Right atrium auricular region (tissue), 2 donors: Measurements from ENCODE around the gene TEKT1. TPM values are rescaled to one million over a fixed set of nuclear protein-coding genes. Genes with fewer than 3 reads are reported as not detected.
A peak's percentile ranks its signal among the peaks of the same experiment; 100 is the strongest.

Source experiments
- DNase-seq: peaks from one replicate; pipeline ENCODE4 v3.0.0-alpha.2; 2019; ENCODE audit warnings: low spot score
- H3K27ac ChIP-seq, 2 donors: fragments of 200-600 bp; sonication (generic); 1 replicate in 1 of 2; 2 replicates in 1 of 2; pipeline ENCODE4 v1.5.1; 2016 to 2019
- H3K27me3 ChIP-seq, 2 donors: fragments of 200-600 bp; sonication (generic); one replicate each; pipeline versions ENCODE4 v1.5.1 to v1.6.0; 2017 to 2019
- H3K36me3 ChIP-seq: fragments of 200-600 bp; sonication (generic); one replicate; pipeline ENCODE4 v1.5.1; 2016
- H3K4me1 ChIP-seq, 2 donors: fragments of 200-600 bp; sonication (generic); one replicate each; pipeline versions ENCODE4 v1.5.1 to v1.6.0; 2017 to 2019
- H3K4me3 ChIP-seq, 2 donors: fragments of 200-600 bp; sonication (generic); 1 replicate in 1 of 2; 2 replicates in 1 of 2; pipeline ENCODE4 v1.5.1; 2017 to 2019; ENCODE audit warnings: mild to moderate bottlenecking in 1 of 2, moderate library complexity in 1 of 2
- H3K9me3 ChIP-seq, 2 donors: fragments of 200-600 bp; sonication (generic); one replicate each; pipeline ENCODE4 v1.5.1; 2019
- total RNA-seq, 2 donors: library from RNA; depleted of rRNA; stranded (reverse); fragments of >200 nt; gene quantifications; one replicate each; pipeline ENCODE4 v1.1.0, GENCODE V29; 2016
- TF ChIP-seq, protein P1 (sequence below), 2 donors: fragments of 200-600 bp; sonication (generic); IDR thresholded peaks; one replicate each; pipeline ENCODE4 v1.5.1; 2019; ENCODE audit warnings: antibody characterized with exemption in 2 of 2

Gene TEKT1
- total RNA-seq, 2 donors from 2014 or later = not detected

DNA sequence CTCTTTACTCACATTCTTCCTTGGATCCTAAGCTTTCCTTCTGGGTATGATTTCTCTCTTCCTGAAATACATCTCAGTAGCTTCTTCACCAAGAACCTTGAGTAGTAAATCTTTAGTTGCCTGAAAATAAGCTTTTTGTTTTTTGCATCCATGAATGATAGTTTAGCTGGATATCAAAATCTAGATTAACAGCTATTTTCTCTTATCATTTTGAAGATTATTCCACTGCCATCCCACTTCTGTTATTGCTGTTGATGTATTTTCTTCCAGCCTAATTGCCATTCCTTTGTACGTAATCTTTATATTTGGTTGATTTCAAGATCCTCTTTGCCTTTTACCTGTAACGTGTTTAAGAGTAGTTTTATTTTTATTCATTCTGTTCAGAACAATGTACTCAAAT, 63.1 kb downstream of the TEKT1 start:
- peaks cover 82% of the 10 kb centered on the region for H3K36me3 ChIP-seq
- H3K27me3 ChIP-seq = no peaks in the 10 kb centered on the region
- no peak overlapping the region for H3K4me3 ChIP-seq
- H3K27ac ChIP-seq = no peak overlapping the region
- no peak for DNase-seq
- peaks cover 7 to 55% of the 10 kb centered on the region in 2 donors for H3K9me3 ChIP-seq
- no peaks in the 10 kb centered on the region for H3K4me1 ChIP-seq
- TF ChIP-seq, protein P1, sequence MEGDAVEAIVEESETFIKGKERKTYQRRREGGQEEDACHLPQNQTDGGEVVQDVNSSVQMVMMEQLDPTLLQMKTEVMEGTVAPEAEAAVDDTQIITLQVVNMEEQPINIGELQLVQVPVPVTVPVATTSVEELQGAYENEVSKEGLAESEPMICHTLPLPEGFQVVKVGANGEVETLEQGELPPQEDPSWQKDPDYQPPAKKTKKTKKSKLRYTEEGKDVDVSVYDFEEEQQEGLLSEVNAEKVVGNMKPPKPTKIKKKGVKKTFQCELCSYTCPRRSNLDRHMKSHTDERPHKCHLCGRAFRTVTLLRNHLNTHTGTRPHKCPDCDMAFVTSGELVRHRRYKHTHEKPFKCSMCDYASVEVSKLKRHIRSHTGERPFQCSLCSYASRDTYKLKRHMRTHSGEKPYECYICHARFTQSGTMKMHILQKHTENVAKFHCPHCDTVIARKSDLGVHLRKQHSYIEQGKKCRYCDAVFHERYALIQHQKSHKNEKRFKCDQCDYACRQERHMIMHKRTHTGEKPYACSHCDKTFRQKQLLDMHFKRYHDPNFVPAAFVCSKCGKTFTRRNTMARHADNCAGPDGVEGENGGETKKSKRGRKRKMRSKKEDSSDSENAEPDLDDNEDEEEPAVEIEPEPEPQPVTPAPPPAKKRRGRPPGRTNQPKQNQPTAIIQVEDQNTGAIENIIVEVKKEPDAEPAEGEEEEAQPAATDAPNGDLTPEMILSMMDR (IDR thresholded peaks at IDR 0.05) = no peak

DNA sequence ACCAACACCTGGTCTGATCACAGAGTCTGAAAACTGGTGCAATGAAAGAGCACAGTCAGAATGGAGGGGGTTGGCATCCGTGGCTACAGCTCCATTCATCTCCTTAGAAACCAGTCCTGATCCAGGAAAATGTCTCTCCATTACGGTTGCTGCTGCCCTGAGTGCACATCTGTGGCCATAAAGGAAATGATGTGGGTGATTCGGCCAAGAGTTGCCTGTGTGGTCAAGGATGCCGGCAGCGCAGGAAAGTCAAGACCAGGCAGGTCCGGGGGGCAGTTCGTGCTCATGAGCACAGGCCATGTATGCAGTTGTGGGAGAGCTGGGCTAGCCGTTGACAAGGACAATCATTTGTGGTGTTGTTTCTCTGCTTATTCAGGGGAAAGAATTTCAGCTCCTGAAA, 69.8 kb downstream of the TEKT1 start:
- TF ChIP-seq, protein P1 (IDR thresholded peaks at IDR 0.05) = no peak
- H3K4me3 ChIP-seq = no peak overlapping the region
- DNase-seq = no peak
- peaks cover 0 to 13% of the 10 kb centered on the region in 2 donors for H3K4me1 ChIP-seq
- H3K36me3 ChIP-seq = peaks cover 40% of the 10 kb centered on the region
- no peak overlapping the region for H3K27ac ChIP-seq
- peaks cover 0 to 10% of the 10 kb centered on the region in 2 donors for H3K9me3 ChIP-seq
- no peaks in the 10 kb centered on the region for H3K27me3 ChIP-seq

DNA sequence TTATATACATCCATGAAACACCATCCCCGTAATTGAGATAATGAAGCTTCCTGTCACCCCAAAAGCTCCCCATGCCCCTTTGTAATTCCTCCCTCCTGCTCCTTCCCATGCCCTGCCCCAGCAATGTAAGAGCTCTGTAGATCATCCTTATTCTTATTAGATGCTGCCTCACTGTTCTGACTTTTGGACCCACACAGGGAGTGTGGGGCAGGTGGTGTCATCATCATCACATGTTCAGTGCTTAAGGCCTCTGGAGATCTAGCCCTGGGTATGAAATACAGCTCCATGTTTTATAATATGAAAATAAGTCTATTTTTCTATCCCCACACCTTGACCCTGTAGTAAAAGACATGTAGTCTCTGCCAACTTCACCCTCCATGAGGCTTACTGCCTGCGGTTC, 73.8 kb downstream of the TEKT1 start:
- H3K4me1 ChIP-seq = peaks cover 0 to 38% of the 10 kb centered on the region in 2 donors
- TF ChIP-seq, protein P1 (IDR thresholded peaks at IDR 0.05) = no peak

DNA sequence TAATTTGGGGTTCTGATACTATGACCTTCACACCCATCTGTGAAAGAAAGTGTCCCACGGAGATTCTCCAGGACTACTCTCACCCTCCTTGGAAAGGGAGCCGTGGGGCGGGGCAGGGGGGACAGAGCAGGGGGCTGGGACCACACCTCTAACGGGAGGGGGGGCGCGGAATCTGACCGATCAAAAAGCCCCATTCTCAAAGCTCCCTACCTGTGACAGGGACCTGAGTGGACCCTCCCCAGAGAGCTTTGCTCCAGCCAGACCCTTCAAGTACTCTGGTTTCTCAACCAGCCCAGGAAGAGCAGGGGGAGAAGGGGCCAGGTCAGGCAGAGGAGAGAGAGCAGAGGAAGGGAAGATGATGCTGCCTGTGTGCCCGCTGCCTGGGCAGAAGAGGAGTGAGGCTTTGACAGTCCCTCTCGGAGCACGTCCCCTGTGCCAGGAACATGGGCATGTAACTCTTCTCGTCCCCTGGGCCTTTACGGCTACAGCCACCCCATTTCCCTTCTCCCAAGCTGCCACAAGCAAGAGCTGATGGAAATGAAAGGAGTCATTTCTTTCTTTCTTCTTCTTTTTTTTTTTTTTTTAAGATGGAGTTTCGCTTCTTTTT, 75.0 kb downstream of the TEKT1 start:
- no peak for DNase-seq

More for the DNA sequence above, 73.8 kb downstream of the TEKT1 start:
- Histone ChIP-seq H3K27ac (no peak overlapping the region), H3K36me3 (peaks cover 21% of the 10 kb centered on the region), H3K27me3 (no peaks in the 10 kb centered on the region), H3K9me3 (no peaks in the 10 kb centered on the region), H3K4me3 (no peak overlapping the region)
- DNase-seq = no peak

DNA sequence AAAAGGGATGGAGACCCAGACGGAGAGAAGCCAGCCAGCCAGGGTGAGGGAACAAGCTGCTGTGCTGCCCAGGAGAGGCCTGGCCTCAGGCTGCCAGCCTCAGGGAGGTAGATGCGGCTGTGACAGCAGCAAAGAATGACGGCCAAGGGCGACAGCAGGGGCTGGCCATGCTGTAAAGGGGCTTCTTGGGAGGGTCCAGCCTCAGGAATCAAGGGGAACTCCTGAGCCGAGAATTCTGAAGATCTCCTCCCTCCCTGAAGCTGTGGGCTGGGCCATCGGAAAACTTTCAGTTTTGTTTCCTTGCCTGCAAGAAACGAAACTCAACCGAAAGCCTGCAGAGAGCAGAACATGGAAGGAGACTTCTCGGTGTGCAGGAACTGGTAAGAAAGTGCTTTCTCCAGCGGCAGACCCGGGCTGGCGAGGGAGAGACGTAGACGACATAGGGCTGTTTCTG, 75.8 kb downstream of the TEKT1 start, which contains the start of gene XAF1:
Gene XAF1 (plus strand): TSS at position 316 of the 454 bp plus-strand sequence. CDS start 33 bp downstream, at position 349.
- Histone ChIP-seq H3K4me1 (peaks cover 0 to 52% of the 10 kb centered on the region in 2 donors), H3K36me3 (peaks cover 4% of the 10 kb centered on the region), H3K27me3 (no peaks in the 10 kb centered on the region), H3K4me3 (peak within 1 kb of the TSS; percentile 52 to 54), H3K27ac (peak within 1 kb of the TSS; percentile 87 to 88), H3K9me3 (no peaks in the 10 kb centered on the region)
- TF ChIP-seq, protein P1 (IDR thresholded peaks at IDR 0.05) = no peak
- no peak for DNase-seq

More for the DNA sequence above, 75.0 kb downstream of the TEKT1 start:
- H3K4me3 ChIP-seq = peak overlapping the region; percentile 52 to 54
- H3K9me3 ChIP-seq = no peaks in the 10 kb centered on the region
- H3K27ac ChIP-seq = peak overlapping the region; percentile 87 to 88
- TF ChIP-seq, protein P1 (IDR thresholded peaks at IDR 0.05) = no peak
- peaks cover 0 to 50% of the 10 kb centered on the region in 2 donors for H3K4me1 ChIP-seq
- H3K36me3 ChIP-seq = peaks cover 11% of the 10 kb centered on the region
- no peaks in the 10 kb centered on the region for H3K27me3 ChIP-seq
